EL (cell line): Measurements from ENCODE around the gene ECT2L.

Experiments used
- DNase-seq: peaks from one replicate; pipeline ENCODE4 v3.0.0-alpha.2; 2016

Gene ECT2L

GRCh38 chr6:138806889-138807288 lies 11.0 kb downstream of the ECT2L start:
- DNase-seq: no peak

GRCh38 chr6:138809677-138810076 lies 13.8 kb downstream of the ECT2L start:
- no peak for DNase-seq

- no peak for DNase-seq
These were observed 16.0 kb downstream of the ECT2L start for GRCh38 chr6:138811866-138812265.

GRCh38 chr6:138814179-138814834 lies 18.4 kb downstream of the ECT2L start:
- no peak for DNase-seq

GRCh38 chr6:138815221-138815620 lies 19.3 kb downstream of the ECT2L start:
- DNase-seq: no peak

- DNase-seq: peak; percentile 71
These were observed 20.1 kb downstream of the ECT2L start for GRCh38 chr6:138815797-138816528.

- DNase-seq: peak; percentile 78
These were observed 21.9 kb downstream of the ECT2L start for GRCh38 chr6:138817799-138818198.

- DNase-seq: no peak
These were observed 22.8 kb downstream of the ECT2L start for GRCh38 chr6:138818496-138819194.

- DNase-seq: no peak
These were observed 25.6 kb downstream of the ECT2L start for GRCh38 chr6:138821519-138821918.

- DNase-seq: no peak
These were observed 28.7 kb downstream of the ECT2L start for GRCh38 chr6:138824482-138825144.

GRCh38 chr6:138830248-138830647 lies 34.4 kb downstream of the ECT2L start:
- no peak for DNase-seq

GRCh38 chr6:138832182-138832581 lies 36.3 kb downstream of the ECT2L start:
- DNase-seq: no peak

GRCh38 chr6:138833816-138834539 lies 38.1 kb downstream of the ECT2L start:
- no peak for DNase-seq

GRCh38 chr6:138837246-138837645 lies 41.4 kb downstream of the ECT2L start:
- no peak for DNase-seq

- DNase-seq: no peak
These were observed 48.3 kb downstream of the ECT2L start for GRCh38 chr6:138844192-138844591.

GRCh38 chr6:138847884-138848283 lies 52.0 kb downstream of the ECT2L start:
- no peak for DNase-seq

- DNase-seq: no peak
These were observed 52.6 kb downstream of the ECT2L start for GRCh38 chr6:138848461-138848860.

- DNase-seq: no peak
These were observed 53.9 kb downstream of the ECT2L start for GRCh38 chr6:138849791-138850190.

GRCh38 chr6:138856654-138857053 lies 60.8 kb downstream of the ECT2L start:
- DNase-seq: no peak

- no peak for DNase-seq
These were observed 61.9 kb downstream of the ECT2L start for GRCh38 chr6:138857775-138858174.

- DNase-seq: no peak
These were observed 66.6 kb downstream of the ECT2L start for GRCh38 chr6:138862456-138862855.

- DNase-seq: no peak
These were observed 67.4 kb downstream of the ECT2L start for GRCh38 chr6:138863321-138863720.
